Spleen (tissue), 11 donors: ENCODE data around the gene RNASE11. TPM values are rescaled to one million over a fixed set of nuclear protein-coding genes. Genes with fewer than 3 reads are reported as not detected.
"Not testable (repeated sequence)": the region's sequence is repeated elsewhere in the genome, so short reads cannot be mapped to it uniquely, and the experiment has no call there.

ENCODE experiments used
- DNase-seq: peaks from one replicate; pipeline ENCODE4 v3.0.0-alpha.2; 2020
- H3K27ac ChIP-seq, 8 donors: fragments of 200-600 bp; sonication (generic) in 7 of 8; 1 replicate in 4 of 8; 2 replicates in 4 of 8; pipeline versions ENCODE4 v1.5.0 to v1.8.0; 2016 to 2021; ENCODE audit warnings: inconsistent platforms in 4 of 8, mild to moderate bottlenecking in 4 of 8, moderate library complexity in 1 of 8
- H3K27me3 ChIP-seq, 7 donors: fragments of 200-600 bp; sonication (generic) in 6 of 7; replicated peaks in 1 of 7; 1 replicate in 4 of 7; 2 replicates in 3 of 7; pipeline versions ENCODE4 v1.5.0 to v1.8.0; 2016 to 2021; ENCODE audit warnings: inconsistent platforms in 3 of 7, mild to moderate bottlenecking in 1 of 7
- H3K36me3 ChIP-seq, 6 donors: fragments of 200-600 bp; sonication (generic) in 5 of 6; 1 replicate in 4 of 6; 2 replicates in 2 of 6; pipeline versions ENCODE4 v1.5.0 to v1.8.0; 2016 to 2021; ENCODE audit warnings: inconsistent platforms in 2 of 6
- H3K4me1 ChIP-seq, 6 donors: fragments of 200-600 bp; sonication (generic) in 5 of 6; 1 replicate in 3 of 6; 2 replicates in 3 of 6; pipeline versions ENCODE4 v1.5.0 to v1.8.0; 2016 to 2021; ENCODE audit warnings: inconsistent platforms in 3 of 6
- H3K4me3 ChIP-seq, 8 donors: fragments of 200-600 bp; sonication (generic) in 7 of 8; 1 replicate in 4 of 8; 2 replicates in 4 of 8; pipeline versions ENCODE4 v1.5.0 to v1.8.0; 2016 to 2021; ENCODE audit warnings: inconsistent platforms in 4 of 8, mild to moderate bottlenecking in 4 of 8, moderate library complexity in 2 of 8
- H3K9me3 ChIP-seq, 8 donors: fragments of 200-600 bp; sonication (generic) in 7 of 8; 1 replicate in 4 of 8; 2 replicates in 4 of 8; pipeline versions ENCODE4 v1.5.0 to v1.8.0; 2016 to 2021; ENCODE audit warnings: inconsistent platforms in 4 of 8
- CTCF ChIP-seq, 11 experiments: fragments of 200-600 bp in 7 of 11; fragments of 450-650 bp in 4 of 11; sonication (generic) in 4 of 11; IDR thresholded peaks in 8 of 11; conservative IDR thresholded peaks in 3 of 11; 1 replicate in 7 of 11; 2 replicates in 4 of 11; pipeline versions ENCODE4 v1.4.0 to v1.8.0; 2016 to 2021; ENCODE audit warnings: antibody characterized with exemption in 11 of 11, inconsistent platforms in 4 of 11, mild to moderate bottlenecking in 1 of 11
- POLR2A ChIP-seq, 3 donors: fragments of 450-650 bp; IDR thresholded peaks; one replicate each; pipeline ENCODE4 v1.5.1; 2017; ENCODE audit warnings: antibody characterized with exemption in 3 of 3, mild to moderate bottlenecking in 1 of 3
- POLR2AphosphoS5 ChIP-seq, 3 donors: sonication (generic); formaldehyde crosslinking; IDR thresholded peaks; one replicate each; pipeline ENCODE4 v1.5.1; 2017; ENCODE audit warnings: antibody characterized with exemption in 3 of 3
- WGBS, 5 donors: extraction: QIAGEN DNeasy Blood & Tissue Kit in 3 of 5; methylation state at CpG; one replicate each; pipeline versions ENCODE4 v1.1.5 to v1.1.7; 2013 to 2018; 5-methylcytosine and 5-hydroxymethylcytosine counted together
- intact Hi-C: fragments of 100-400 bp; cut with DNase I; formaldehyde crosslinking; loops from one replicate; pipeline ENCODE4 v1.15.0; 2023; ENCODE audit warnings: low total_unique reads
- polyA plus RNA-seq, 3 donors: library from polyadenylated mRNA; stranded (reverse); fragments of 200-250 nt; gene quantifications; one replicate each; pipeline ENCODE4 v1.2.1, GENCODE V29; 2013
- total RNA-seq, 7 donors: library from RNA; depleted of rRNA in 3 of 7; stranded (reverse); fragments of >200 nt in 3 of 7; fragmentation: NEBNext Ultra II Directional in 4 of 7; extraction: Animal tissue kit (Norgen Biotek cat#: 25700) in 4 of 7; gene quantifications; one replicate each; pipeline versions ENCODE4 v1.1.0 to v1.2.1, GENCODE V29; 2016 to 2021
- donor health status: healthy with polysubstance abuse.
- donor health status: DM: no; HTN: no; CAD: no; lungs with moderate emphysema.
- donor health status: DM: no; HTN: no; CAD: no.
- donor health status: Bipolar disorder and iron deficiency.
- donor health status: healthy.
- donor health status: DM: no; HTN: no; CAD: no.
- donor health status: DM: yes; HTN: yes; CAD: no.

RNASE11 gene
- total and polyA plus RNA-seq, 10 donors, result not detected

GRCh38 chr14:20578784-20579502 is 8.9 kb downstream of the RNASE11 start:
- Histone ChIP-seq H3K4me3 (no peak overlapping the region), H3K36me3 (no peaks in the 10 kb centered on the region), H3K27me3 (no peaks in the 10 kb centered on the region), H3K9me3 (no peaks in the 10 kb centered on the region), H3K4me1 (no peaks in the 10 kb centered on the region), H3K27ac (no peak overlapping the region)
- no peak for DNase-seq
- intact Hi-C loops, result no loop called here
- no peak for TF ChIP-seq POLR2A (IDR thresholded peaks at IDR 0.05)
- TF ChIP-seq CTCF (IDR thresholded peaks at IDR 0.05 in 8 of 11, conservative IDR thresholded peaks at IDR 0.05 in 3 of 11), result no peak
- TF ChIP-seq POLR2AphosphoS5 (IDR thresholded peaks at IDR 0.05), result no peak
- 66 to 73% (median 68%) methylated on average over 11 to 14 of the region's 14 CpGs for WGBS, 5 donors

GRCh38 chr14:20578325-20578724 is 9.5 kb downstream of the RNASE11 start:
- H3K27ac ChIP-seq, result no peak overlapping the region
- DNase-seq, result no peak
- no peaks in the 10 kb centered on the region for H3K27me3 ChIP-seq
- TF ChIP-seq POLR2A (IDR thresholded peaks at IDR 0.05) (no peak), CTCF (IDR thresholded peaks at IDR 0.05 in 8 of 11, conservative IDR thresholded peaks at IDR 0.05 in 3 of 11) (no peak), POLR2AphosphoS5 (IDR thresholded peaks at IDR 0.05) (no peak)
- no peaks in the 10 kb centered on the region for H3K36me3 ChIP-seq
- no peak overlapping the region for H3K4me3 ChIP-seq
- H3K9me3 ChIP-seq, result no peaks in the 10 kb centered on the region
- no peaks in the 10 kb centered on the region for H3K4me1 ChIP-seq
- 50 to 89% (median 75%) methylated on average over 3 of the region's 3 CpGs for WGBS, 5 donors
- intact Hi-C loops, result no loop called here

GRCh38 chr14:20572382-20572990 is 15.3 kb downstream of the RNASE11 start:
- 77 to 83% (median 81%) methylated on average over 4 of the region's 4 CpGs for WGBS, 5 donors
- DNase-seq, H3K4me1 ChIP-seq, H3K4me3 ChIP-seq, H3K27me3 ChIP-seq, intact Hi-C loops, H3K36me3 ChIP-seq, H3K27ac ChIP-seq: not testable (repeated sequence)
- peaks cover 3 to 26% (median 20%) of the 10 kb centered on the region in 8 donors for H3K9me3 ChIP-seq

GRCh38 chr14:20570720-20571119 is 17.1 kb downstream of the RNASE11 start:
- H3K4me3 ChIP-seq, H3K27ac ChIP-seq, DNase-seq, H3K36me3 ChIP-seq, intact Hi-C loops, H3K27me3 ChIP-seq, H3K4me1 ChIP-seq: not testable (repeated sequence)
- 42 to 69% (median 50%) methylated on average over 1 of the region's 1 CpG for WGBS, 5 donors
- H3K9me3 ChIP-seq, result peaks cover 3 to 27% (median 20%) of the 10 kb centered on the region in 8 donors

- H3K27me3 ChIP-seq, H3K27ac ChIP-seq, H3K36me3 ChIP-seq, DNase-seq, intact Hi-C loops, H3K4me3 ChIP-seq, H3K4me1 ChIP-seq: not testable (repeated sequence)
- H3K9me3 ChIP-seq, result peaks cover 3 to 27% (median 20%) of the 10 kb centered on the region in 8 donors
- WGBS, 5 donors, result 91 to 100% (median 98%) methylated on average over 2 of the region's 2 CpGs
These were observed 17.9 kb downstream of the RNASE11 start for GRCh38 chr14:20569865-20570264.
